SK-N-SH treated with all-trans-retinoic acid at 6 μM for 48 hours (cell line): ENCODE measurements around the gene FHOD3.

Experiments
- ARNTL ChIP-seq: fragments of 450-650 bp; formaldehyde crosslinking; IDR thresholded peaks from 2 replicates; pipeline ENCODE4 v1.5.0; 2020; ENCODE audit warnings: low read depth, mild to moderate bottlenecking, moderate library complexity, borderline replicate concordance
- BACH2 ChIP-seq: fragments of 250-450 bp; sonication (Bioruptor Pico); IDR thresholded peaks from 2 replicates; pipeline ENCODE4 v1.9.0; 2021; ENCODE audit warnings: mild to moderate bottlenecking, borderline replicate concordance
- CREB5 ChIP-seq: fragments of 250-450 bp; sonication (Bioruptor Pico); IDR thresholded peaks from 2 replicates; pipeline ENCODE4 v1.5.1; 2020; ENCODE audit warnings: low read depth, mild to moderate bottlenecking, moderate library complexity
- CSDC2 ChIP-seq: fragments of 250-450 bp; sonication (Bioruptor Pico); IDR thresholded peaks from 2 replicates; pipeline ENCODE4 v1.5.0; 2020; ENCODE audit warnings: mild to moderate bottlenecking, moderate library complexity
- ESRRG ChIP-seq: fragments of 250-450 bp; sonication (Bioruptor Pico); IDR thresholded peaks from 2 replicates; pipeline ENCODE4 v1.6.1; 2021; ENCODE audit warnings: mild to moderate bottlenecking
- PATZ1 ChIP-seq: fragments of 250-450 bp; sonication (Bioruptor Pico); IDR thresholded peaks from 2 replicates; pipeline ENCODE4 v1.8.0; 2020; ENCODE audit warnings: mild to moderate bottlenecking, moderate library complexity, borderline replicate concordance
- RARB ChIP-seq: fragments of 250-450 bp; sonication (Bioruptor Pico); IDR thresholded peaks from 2 replicates; pipeline ENCODE4 v1.8.0; 2021; ENCODE audit warnings: mild to moderate bottlenecking, moderate library complexity
- SNAI2 ChIP-seq: fragments of 250-450 bp; sonication (Bioruptor Pico); IDR thresholded peaks from 2 replicates; pipeline ENCODE4 v1.5.0; 2020; ENCODE audit warnings: mild to moderate bottlenecking, moderate library complexity
- TCF4 ChIP-seq: fragments of 250-450 bp; sonication (Bioruptor Pico); IDR thresholded peaks from 2 replicates; pipeline ENCODE4 v1.8.0; 2021; ENCODE audit warnings: mild to moderate bottlenecking, moderate library complexity, borderline replicate concordance
- TOX ChIP-seq: fragments of 250-450 bp; sonication (Bioruptor Pico); IDR thresholded peaks from 2 replicates; pipeline ENCODE4 v1.8.0; 2021; ENCODE audit warnings: mild to moderate bottlenecking, moderate library complexity, borderline replicate concordance
- ZC3H10 ChIP-seq: fragments of 250-450 bp; sonication (Bioruptor Pico); IDR thresholded peaks from 2 replicates; pipeline ENCODE4 v1.5.1; 2021; ENCODE audit warnings: mild to moderate bottlenecking, moderate library complexity
- ZFP3 ChIP-seq: fragments of 250-450 bp; sonication (Bioruptor Pico); IDR thresholded peaks from 2 replicates; pipeline ENCODE4 v1.5.0; 2020; ENCODE audit warnings: mild to moderate bottlenecking, moderate library complexity
- ZNF565 ChIP-seq: fragments of 450-650 bp; formaldehyde crosslinking; conservative IDR thresholded peaks from 2 replicates; pipeline ENCODE4 v1.5.0; 2020; ENCODE audit warnings: low read depth, mild to moderate bottlenecking, moderate library complexity
- ZNF8 ChIP-seq: fragments of 450-650 bp; formaldehyde crosslinking; IDR thresholded peaks from 2 replicates; pipeline ENCODE4 v1.5.0; 2020; ENCODE audit warnings: mild to moderate bottlenecking, moderate library complexity

- TF ChIP-seq PATZ1 (CRISPR knock-in tag) (no peak), RARB (CRISPR knock-in tag) (no peak), BACH2 (CRISPR knock-in tag) (no peak), ZFP3 (CRISPR knock-in tag) (no peak), ARNTL (CRISPR knock-in tag) (no peak), CSDC2 (CRISPR knock-in tag) (no peak), CREB5 (CRISPR knock-in tag) (no peak), ZNF565 (no peak), ESRRG (no peak), ZNF8 (CRISPR knock-in tag) (no peak), TCF4 (CRISPR knock-in tag) (no peak), SNAI2 (CRISPR knock-in tag) (no peak), TOX (no peak), ZC3H10 (no peak)
Measured at GRCh38 chr18:36665952-36666351, 368.4 kb downstream of the FHOD3 start.
